CD4-positive, alpha-beta T cell treated with Interleukin-17A for 4 hours (primary cell): ENCODE measurements around the gene NEURL1B.
"Not testable (repeated sequence)": the region's sequence is repeated elsewhere in the genome, so short reads cannot be mapped to it uniquely, and the experiment has no call there.

Experiments
- DNase-seq: peaks from one replicate; pipeline ENCODE4 v3.0.0-alpha.2; 2020; ENCODE audit warnings: mixed read lengths

NEURL1B gene

DNA sequence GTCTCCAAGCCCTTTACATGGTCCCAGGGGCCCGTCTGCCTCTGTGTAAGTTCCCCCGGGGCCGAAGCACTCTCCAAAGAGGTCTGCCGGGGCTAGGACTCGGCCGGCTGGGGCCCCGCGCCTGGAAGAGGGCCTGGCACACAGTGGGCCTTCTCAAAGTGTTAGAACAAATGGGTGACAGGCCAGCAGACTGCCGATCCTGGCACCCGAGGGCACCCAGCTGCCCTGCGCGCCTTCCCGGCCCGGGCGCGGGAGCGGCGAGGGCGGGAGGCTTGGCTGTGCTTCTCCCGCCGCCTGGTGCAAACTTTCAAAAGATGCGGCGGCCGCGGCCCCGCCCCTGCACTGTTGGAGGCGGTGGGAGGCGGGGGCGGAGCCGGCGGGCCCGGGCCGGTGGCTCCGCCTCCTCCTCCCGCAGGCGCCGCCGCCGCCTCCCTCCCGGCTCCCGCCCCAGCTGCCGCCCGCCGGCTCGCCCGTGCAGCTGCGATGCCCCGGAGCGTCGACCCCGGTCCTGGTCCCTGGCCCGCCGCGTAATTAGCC lies at the start of gene NEURL1B:
Gene NEURL1B (plus strand): TSS at position 442 of the 537 bp plus-strand sequence. CDS start 144 bp downstream, outside the sequence.
- peak; percentile 56 for DNase-seq

- DNase-seq, result no peak
Measured at GRCh38 chr5:172591636-172592035, 49.4 kb upstream of the NEURL1B start.

DNA sequence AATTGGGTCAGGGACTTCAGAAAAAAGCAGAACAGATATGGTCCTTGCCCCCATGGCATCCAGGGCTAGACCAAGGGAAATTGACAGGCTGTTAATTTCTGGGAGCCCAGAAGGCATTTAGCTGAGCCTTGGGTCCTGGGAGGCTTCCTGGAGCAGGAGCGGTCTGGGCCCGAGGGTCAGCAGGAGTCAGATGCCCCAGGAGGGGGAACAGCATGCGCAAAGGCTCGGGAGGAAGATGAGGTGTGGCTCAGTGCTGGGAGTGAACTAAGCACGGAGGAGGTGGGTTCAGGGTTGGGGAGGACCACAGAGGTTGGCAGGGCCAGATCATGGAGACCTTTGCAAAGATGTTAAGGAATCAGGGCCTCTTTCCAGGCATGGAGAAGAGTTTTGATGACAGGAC lies 48.2 kb upstream of the NEURL1B start:
- DNase-seq, result no peak

DNA sequence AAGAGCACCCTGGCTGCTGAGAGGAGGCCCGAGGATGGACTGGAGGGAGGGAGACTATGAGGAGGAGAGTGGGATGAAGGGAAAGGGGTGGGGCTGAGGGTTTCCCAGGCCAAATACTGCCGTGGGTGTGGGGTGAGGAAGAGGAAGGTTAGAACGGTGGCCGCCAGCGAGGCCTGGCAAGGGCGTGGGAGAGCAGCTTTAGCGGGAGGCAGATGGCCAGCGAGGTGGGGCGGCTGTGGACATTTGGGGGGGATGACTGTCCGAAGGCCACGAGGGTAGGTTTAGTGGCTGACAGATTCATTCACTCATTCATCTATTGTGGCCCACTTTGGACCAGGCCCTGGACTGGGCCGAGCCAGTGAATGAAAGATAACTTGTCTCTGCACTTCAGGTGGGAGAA lies 47.8 kb upstream of the NEURL1B start:
- DNase-seq, result no peak

DNA sequence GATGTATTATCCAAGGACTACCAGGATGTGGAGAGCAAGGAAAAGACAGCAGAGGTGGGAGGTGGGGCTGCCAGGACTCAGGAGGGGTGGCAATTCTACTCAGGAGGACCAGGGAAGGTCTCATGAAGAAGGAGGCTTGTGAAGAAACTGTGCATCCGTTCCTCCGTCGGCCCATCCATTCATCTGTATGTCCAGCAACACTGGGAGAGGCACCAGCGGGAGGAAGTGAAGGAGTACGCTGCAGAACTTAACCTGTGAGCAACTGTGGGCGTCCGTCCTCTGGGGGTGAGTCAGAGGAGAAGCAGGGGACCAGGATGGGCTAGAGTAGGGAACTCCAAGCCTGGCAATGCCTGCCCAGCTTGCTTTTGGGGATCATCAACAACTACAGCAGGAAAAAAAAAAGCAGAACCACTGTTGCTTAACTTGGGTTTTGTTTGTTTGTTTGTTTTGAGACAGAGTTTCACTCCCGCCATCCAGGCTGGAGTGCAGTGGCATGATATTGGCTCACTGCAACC lies 47.3 kb upstream of the NEURL1B start:
- DNase-seq, result no peak

DNA sequence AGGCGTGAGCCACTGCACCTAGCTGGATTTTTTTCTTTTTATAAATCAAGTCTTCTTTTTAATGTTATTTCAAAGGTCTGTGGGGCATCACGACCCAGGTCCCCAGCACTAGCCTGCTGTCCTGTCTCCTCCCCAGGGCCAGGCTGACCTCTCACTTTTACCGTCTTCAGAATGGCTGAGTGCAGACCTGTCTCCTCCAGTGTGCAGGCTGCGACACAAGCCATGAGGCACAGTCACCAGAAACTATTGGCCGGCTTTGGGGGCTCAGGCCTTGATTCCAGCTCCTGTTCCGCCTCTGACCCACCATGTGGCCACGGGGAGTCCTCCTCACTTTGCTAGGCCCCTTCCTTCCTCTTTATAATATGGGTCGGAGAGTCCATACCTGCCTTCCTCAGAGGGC lies 46.6 kb upstream of the NEURL1B start:
- DNase-seq, result no peak

- no peak for DNase-seq
Measured at GRCh38 chr5:172594867-172595466, 46.1 kb upstream of the NEURL1B start.

DNA sequence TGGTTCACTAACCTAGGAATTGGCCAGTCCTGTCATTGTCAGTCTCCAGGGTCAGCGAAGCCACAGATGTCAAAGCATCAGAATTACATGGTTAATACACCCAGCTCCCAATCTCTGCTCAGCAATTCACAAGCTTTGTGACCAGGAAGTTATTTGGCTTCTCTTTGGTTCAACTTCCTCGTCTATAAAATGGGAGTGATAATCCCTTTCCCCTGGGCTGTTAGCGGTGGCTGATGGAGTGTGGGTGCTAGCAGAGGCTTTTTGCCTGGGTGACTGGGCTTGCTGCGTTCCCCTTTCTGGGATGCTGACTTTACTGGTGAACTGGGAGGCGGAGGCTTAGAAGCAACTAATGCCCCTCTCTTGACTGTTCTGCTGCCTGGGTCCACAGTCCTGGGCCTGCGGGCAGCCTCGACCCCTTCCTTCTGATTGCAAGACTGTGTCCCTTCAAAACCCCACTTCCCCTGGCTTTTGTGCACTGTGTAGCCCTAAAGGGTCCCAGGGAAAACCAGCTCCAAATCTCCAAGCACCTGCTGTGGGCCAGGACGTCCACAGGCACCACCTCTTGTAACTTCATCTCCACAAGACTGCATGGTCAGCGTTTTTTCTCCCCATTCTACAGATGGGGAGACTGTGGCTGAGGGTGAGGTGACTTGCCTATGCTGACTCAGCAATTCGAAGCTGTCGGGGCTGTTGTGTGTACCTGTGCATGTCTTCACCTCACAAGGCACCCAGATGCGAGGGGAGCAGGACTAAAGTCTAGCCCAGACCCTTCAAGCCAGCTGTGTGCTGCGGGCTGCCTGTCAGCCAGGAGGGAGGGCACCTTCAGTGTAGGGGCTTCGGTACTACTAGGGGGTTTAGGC lies 45.2 kb upstream of the NEURL1B start:
- no peak for DNase-seq

- no peak for DNase-seq
Measured at GRCh38 chr5:172596638-172597231, 44.3 kb upstream of the NEURL1B start.

DNA sequence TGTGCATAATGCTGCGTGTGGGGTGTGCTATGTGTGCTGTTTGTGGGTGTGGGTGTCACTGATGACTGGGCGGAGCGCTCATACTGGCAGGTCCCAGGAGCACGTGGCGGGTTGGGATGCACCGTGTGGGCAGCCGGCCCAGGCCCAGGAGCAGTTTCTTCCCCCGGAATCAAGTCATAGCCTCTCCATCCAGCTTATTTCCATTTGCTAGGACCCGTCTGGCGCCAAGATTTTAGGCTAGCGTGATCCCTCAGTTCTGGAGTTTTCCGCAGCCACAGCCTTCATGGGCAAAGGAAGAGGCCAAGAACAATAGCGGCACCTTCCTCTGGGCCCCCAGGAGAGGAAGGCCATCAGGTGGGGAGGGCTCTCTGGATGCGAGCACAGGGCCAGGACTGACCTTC lies 43.3 kb upstream of the NEURL1B start:
- DNase-seq, result no peak

- DNase-seq, result no peak
Measured at GRCh38 chr5:172598251-172599203, 42.5 kb upstream of the NEURL1B start.

DNA sequence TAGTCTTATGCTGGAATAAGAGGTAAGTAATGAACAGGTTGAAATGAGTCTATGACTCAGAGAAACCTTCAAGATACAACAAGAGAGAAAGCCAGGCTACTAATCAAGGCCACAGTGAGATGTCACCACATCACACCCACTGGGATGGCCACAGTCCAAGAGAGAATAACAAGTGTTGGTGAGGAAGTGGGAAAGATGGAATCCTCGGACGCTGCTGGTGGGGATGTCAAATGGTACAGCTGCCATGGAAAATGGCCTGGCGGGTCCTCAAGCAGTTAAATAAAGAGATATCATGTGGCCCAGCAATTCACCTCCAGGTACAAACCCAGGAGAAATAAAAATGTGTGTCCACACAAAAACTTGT lies 41.9 kb upstream of the NEURL1B start:
- DNase-seq, result no peak

GRCh38 chr5:172600571-172600970 lies 40.5 kb upstream of the NEURL1B start:
- no peak for DNase-seq

- not testable (repeated sequence) for DNase-seq
Measured at GRCh38 chr5:172601576-172601975, 39.5 kb upstream of the NEURL1B start.

DNA sequence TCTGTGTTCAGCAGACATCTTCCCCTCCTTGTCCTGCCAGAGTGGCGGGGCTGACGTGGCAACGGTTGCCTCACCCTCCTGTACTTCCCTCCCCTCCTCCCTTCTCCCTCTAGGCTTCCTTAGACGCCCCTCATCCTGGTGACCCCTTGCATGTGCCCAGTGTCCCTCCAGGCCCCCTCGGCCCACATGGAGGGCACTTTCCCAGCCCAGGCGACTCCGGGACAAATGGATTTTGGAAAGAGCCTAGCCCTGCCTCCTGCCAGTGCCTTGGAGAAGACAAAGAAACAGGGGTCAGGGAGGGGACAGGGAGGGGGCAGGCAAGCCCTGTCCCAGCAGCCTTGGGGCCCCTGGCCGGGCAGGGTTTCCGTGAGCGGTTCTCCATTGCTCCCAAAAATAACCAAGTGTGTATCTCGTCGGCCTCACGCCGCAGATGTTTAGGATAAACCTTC lies 38.3 kb upstream of the NEURL1B start:
- DNase-seq, result no peak

DNA sequence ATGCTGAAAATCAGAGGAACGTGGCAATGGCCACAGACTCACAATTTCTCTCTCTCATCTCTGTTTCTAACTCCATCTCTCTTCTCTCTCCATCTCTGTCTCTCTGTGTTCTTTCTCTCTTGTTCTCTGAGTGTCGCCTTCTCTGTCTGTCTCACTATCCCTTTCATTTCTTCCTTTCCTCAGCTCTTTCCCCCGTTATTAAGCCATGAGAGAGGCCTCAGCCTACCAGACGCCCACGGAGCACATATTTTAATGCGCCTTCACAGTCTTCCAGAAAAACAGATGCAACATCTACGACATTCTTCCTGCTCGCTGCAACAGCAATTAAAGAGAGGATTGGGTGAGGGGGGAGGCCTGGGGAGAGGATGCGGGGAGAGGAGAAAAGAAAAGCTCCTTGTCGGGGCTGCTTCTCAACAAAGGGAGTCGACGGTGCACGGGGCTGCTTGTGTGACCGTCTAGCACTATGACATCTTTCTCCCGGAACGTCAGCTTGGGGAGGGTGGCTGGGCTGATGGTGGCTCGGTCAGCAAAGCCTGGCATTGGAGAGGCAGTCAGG lies 37.7 kb upstream of the NEURL1B start:
- DNase-seq, result no peak

DNA sequence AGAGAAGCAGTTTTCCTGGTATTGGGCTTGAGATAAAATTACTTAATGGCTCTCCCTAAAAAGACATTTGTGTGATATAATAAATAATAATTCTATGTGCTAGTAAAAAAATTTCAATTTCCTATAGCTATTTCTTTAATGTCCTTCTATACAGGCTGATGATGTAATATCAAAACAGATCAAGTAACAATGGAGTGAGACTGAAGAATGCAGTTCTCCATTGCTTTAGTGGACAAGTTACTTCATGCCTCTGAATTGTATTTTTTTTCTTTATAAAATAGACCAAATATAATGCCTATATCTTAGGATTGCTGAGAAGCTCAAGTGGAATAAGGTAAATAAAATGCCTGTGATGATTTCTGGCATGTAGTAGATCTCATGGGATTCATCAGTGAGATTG lies 35.6 kb upstream of the NEURL1B start:
- DNase-seq, result no peak

- no peak for DNase-seq
Measured at GRCh38 chr5:172606156-172606785, 34.8 kb upstream of the NEURL1B start.

DNA sequence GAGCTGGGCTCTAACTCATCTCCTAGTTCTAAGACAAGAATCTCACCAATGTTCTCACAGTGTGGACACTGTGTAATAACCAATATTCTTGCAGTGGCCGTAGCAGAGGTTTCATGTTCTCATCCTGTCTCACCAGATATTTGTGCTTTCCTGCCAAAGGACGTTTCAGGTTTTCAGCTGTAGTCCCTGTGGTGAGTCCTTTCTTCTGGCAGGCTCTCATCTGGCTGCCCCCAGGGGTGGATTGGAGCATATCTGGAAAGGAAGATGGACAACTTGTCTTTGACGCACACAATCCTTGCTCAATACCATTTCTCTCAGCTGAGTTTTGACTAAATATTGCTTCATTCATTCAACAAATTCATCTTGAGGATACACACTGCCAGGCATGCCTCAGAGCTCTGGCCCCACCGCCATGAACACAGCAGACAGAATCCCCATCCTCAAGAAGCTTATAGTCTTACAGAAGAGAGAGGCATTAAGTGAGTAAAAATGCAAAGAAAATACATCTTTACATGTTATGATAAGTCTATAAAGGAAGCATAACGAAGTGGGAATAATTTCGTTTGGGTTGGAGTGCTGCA lies 33.8 kb upstream of the NEURL1B start:
- DNase-seq, result no peak

GRCh38 chr5:172608773-172609172 lies 32.3 kb upstream of the NEURL1B start:
- DNase-seq, result no peak

GRCh38 chr5:172610643-172611042 lies 30.4 kb upstream of the NEURL1B start:
- DNase-seq, result no peak
